ENCODE results near the gene BAD.

Gene BAD

DNA sequence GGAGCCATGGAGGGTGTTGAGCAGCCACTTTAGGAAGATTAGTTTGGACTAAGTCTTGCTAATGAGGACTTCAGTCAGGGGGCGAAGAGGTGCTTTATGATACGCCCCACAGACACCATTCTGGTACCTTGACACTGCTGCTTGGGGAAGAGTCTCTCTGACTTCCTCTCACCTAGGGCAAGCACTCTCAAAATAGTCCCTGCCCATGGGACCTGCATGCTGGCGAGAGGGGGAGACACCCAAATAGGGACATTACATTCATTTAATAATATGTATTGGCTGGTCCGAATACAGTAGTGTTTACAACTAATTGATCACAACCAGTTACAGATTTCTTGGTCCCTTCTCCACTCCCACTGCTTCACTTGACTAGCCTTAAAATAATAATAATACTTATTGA lies 11.3 kb upstream of the BAD start:
- DNase-seq, result no peak

DNA sequence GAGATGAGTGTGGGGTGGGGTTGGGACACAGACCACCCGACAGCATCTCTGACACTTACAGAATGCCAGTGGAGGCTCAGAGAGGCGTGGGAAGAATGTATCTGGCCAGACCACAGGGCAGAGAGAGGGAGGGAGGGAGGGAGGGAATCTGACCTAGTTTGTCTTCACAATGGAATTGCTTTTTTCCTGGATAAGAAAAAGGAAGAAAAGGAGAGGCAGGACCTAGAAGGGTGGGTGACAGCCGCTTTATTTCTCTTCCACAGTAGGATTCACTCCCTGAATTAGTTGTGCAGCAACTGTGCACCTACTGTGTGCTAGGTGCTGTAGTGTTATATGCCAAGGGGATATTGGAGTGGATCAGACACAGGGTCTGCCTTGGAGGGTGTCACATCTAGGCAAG lies 10.3 kb upstream of the BAD start:
- DNase-seq, result no peak

DNA sequence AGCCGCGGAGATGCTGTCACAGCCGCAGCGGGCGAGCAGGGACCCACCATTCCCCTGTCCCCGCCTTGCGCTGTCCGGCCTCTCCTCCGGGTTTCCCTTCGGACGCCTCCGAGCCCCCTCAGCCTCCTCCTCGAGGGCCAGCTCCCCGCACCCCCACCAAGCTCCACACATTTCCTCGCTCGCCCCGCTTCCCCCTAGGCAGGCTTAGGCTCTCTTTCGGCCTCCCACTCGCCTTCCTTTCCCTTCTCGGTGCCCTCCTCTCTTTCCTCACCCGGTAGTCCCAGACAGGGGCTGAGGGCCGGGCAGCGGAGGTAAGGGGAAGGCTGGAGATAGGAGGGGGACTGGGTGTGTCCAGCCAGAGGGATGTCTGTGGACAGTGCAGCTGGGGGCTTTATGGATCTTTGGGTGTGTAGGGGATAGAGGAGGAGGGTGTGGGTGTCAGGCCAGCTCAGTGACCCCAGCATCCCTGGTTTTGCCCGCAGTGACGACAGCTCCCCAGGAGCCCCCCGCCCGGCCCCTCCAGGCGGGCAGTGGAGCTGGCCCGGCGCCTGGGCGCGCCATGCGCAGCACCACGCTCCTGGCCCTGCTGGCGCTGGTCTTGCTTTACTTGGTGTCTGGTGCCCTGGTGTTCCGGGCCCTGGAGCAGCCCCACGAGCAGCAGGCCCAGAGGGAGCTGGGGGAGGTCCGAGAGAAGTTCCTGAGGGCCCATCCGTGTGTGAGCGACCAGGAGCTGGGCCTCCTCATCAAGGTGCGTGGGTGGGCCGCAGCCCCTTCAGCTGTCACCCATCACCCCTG lies 8.2 kb upstream of the BAD start:
- no peak for DNase-seq

DNA sequence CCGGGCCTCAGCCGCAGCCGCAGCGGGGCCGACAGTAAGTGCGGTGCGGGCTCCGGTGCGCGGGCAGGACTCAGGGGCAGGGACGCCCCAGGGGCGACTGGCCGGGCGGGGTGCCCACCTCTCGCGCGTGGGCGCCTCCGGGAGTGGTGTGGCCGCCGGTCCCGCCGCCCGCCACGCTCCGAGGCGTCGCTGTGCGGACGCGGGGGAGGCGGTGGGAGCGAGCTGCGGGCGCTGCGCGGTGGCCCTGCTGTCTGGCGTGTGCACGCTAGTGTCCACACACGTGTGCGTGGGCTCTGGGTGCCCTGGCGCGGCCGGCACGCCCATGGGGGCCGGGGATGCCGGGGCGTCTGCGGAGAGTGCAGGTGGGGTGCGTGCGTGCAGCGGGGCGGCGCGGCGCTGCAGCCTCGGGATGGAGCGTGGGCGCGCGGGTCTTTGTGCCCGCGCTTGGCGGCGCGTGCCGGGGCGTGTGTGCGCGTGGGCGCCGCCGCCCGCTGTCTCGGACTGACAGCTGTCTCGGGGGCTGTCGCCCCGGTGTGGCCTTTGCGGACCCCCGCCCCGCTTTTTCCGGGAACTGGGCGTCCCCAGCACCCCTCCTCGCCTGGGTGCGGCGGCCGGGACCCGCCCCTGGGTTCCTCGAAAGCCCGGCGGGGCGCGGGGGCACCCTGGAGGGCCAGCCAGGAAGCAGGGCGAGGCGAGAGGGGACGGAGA lies 7.4 kb upstream of the BAD start:
- DNase-seq, result no peak

DNA sequence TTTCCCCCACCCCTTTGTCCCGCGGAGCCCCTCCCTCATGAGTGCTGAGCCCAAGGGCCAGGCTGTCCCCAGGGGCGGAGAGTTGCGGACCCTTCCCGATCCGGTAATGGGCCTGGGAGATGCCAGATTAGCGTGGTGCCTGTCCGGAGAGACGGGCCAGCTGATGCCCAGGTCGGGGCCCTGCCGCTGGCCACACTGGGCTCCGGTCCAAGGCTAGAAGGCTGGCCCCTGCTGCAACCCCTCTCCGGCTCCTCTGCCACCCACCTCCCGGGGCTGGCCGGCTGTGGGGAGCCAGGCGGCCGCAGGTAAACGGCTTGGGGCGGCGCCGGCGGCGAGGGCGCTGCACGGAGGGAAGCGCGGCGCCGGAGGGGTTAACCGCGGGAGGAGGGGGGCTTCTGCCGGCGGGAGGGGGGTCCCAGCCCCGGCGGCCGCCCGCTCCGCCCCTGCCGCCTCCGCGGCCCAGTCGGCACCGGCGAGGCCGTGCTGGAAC lies 6.8 kb upstream of the BAD start, which contains the start of gene KCNK4:
Gene KCNK4 (plus strand): TSS at position 41 of the 490 bp plus-strand sequence. CDS start 1,717 bp downstream, outside the sequence.
- DNase-seq, result no peak

DNA sequence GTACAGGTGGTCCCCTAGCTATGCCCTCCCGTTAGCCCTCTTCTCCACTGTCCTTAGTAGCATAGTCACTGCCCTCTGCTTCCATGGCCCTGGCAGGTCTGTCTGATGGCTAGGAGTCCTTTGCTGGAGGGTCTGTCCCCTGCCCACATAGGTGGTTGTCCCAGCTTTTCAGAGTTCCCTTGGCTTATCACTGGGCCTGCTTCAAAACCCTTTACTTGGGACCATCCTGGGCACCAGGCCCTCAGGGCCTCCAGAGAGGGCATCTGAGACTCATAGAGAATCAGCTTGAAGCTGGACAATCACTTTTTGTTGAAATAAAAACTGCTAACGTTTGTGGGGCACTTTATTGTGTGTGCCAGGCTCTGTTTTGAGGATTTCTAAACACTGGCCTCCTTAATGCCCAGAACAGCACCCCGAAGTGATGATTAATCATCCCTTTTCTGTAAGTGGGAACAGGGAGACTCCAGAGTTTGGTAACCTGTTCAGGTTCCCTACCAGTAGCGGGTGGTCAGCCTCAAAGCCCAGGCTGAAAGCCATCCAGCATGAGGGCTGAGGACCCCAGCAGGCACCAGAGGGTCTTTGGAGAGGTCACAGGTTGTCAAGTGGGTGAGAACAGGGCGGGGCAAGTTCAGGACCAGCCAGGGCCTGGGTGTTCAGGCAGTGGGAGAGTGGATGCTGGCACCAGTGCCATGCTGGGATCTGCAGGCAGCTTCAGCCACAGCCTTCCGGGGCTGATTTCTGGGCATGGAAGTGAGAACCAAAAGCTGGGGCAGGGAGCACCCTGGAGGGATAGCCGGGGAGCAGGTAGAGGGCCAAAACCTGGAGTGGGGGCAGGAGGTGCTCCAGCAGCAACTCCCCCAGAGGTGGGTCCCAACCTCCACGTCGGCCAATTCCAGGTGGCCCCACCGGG lies 6.1 kb upstream of the BAD start:
- no peak for DNase-seq

DNA sequence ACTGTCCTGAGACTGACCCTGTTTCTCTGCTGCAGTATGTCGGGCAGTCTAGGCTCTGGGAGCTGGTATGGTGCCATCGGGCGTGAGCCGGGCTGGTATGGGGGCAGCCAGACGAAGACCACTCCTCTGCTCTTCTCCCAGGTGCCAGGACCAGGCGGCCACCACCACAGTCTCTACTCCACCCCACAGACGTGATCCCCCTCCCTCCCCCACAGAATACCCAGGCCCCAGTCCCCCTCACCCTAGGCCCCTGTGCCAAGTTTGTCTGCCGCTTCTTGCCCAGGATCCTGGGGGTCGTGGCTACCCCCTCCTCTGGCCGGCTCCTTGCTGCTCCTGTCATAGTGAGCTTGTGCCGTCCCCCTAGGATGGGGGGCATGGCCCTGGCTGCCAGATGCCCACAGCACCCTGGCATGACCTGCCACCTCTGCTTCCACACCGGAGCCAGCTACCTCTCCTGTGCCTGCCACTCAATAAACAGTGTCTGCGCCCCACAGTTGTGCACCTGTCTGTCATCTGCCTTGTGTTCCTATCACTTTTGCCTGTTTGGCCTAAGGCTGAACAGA lies 4.6 kb upstream of the BAD start:
- no peak for DNase-seq

DNA sequence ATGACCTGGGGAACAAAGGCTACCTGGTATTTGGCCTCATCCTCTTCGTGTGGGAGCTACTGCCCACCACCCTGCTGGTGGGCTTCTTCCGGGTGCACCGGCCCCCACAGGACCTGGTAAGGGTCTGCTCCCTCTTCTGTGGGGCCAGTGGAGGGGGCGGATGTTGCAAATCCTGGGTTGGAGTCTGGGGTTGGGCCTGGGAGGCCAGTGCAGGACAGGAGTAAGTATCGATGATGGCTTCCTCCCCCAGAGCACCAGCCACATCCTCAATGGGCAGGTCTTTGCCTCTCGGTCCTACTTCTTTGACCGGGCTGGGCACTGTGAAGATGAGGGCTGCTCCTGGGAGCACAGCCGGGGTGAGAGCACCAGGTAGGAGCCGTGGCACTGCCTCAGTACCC lies 3.9 kb upstream of the BAD start:
- DNase-seq, result no peak

DNA sequence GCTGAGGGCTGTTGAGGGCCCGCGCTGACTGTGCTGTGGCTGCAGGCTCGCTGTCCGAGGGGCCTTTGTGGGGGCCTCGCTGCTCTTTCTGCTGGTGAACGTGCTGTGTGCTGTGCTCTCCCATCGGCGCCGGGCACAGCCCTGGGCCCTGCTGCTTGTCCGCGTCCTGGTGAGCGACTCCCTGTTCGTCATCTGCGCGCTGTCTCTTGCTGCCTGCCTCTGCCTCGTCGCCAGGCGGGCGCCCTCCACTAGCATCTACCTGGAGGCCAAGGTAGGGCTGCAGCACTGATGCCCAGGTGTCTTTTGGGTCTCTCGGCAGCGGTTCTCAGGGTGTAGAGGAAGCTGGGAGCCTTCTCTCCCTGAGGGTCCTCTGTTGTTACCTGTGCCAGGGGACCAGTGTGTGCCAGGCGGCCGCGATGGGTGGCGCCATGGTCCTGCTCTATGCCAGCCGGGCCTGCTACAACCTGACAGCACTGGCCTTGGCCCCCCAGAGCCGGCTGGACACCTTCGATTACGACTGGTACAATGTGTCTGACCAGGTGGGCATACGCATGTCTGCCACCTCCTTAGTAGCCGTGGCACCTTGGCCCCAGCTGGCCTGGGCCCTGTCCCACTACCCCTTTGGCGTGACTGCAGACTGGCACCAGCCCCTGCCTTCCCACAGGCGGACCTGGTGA lies 3.3 kb upstream of the BAD start:
- no peak for DNase-seq

DNA sequence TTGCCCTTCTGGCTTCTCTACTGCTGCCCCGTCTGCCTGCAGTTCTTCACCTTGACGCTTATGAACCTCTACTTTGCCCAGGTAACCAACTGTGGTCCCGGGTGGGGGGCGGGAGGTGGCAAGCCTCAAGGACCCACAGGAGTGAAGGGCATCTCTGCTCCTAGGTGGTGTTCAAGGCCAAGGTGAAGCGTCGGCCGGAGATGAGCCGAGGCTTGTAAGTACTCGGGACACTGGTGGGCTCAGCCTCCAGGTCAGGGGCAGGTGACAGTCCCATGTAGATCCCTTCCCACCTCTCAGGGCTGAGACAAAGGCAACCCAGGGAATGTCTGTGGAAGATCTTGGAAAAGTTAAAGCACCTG lies 2.3 kb upstream of the BAD start:
- DNase-seq, result no peak

DNA sequence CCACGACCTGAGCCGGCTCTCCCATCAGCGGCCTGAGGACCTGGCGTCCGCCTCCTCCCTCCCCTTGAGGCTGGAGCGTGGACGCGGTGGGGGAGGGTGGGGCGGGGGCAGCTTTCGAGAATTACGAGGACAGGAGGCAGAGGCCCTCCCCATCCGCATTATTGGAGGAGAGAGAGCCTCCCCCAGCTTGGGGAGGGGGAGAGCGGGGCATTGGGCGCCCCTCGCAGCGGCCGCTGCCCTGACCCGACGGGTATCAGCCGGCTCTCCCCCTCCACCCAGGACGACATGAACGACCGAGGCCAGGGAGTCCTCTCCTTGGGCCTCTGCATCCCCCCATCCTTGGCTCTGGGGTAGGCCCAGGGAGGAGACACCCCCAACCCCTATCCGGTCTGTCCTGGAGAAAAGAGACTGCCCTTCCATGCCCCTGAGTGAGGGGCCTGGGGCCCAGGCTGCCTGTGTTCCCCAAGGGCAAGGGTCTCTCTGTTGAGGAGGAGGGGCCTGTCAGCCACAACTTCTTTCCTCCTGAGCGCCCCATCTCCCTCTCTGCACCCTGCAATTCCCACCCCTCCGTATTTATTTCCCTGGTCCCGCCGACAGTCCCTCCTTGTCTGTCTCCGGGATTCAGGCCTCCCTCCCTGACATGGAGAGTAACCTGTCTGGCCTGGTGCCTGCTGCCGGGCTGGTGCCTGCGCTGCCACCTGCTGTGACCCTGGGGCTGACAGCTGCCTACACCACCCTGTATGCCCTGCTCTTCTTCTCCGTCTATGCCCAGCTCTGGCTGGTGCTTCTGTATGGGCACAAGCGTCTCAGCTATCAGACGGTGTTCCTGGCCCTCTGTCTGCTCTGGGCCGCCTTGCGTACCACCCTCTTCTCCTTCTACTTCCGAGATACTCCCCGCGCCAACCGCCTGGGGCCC lies 1.7 kb upstream of the BAD start:
- no peak for DNase-seq

DNA sequence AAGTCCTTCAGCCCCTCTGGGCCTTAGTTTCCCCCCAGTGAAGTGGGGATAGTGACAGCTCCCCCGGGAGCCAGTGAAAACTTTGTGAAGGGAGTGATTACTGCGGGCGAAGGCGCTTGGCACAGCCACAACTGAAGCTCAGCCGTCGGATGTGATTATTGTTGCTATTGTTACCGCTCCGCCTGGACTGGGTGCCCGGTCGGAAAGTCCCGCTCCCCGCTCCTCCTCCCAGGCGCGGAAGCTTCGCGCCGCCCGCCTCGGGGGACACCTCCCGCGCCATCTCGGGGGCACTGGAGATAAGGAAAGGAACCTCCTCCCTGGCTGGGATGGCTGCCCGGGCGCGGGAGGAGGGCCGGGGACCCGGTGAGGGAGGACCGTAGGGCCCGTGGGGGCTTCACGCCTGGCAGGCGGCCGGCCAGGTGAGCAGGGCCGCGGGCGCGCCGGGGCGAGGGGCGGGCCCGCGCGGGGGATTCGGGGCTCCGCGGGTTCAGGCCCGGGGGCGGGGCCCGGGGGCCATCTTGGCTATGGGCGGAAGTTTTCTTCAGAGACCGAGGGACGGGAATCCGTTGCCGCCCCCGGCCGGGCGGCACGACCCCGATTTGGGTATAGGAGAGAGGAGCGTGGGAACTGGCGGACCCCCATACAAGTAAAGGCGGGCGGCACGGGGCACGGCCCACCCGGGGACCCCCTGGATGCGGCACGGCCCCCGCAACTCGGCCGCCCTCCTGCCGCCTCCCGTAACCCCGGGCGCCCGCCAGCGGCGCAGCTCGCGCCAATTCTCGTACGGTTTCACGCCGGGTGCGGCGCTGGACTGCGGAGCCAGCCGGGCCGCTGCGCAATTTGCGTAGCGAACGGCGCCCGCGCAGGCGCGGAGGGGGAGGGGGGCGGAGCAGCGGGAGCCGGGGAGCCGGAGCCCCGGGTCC lies 758 bp upstream of the BAD start, which contains the start of gene GPR137:
Gene GPR137 (plus strand): TSS at position 887 of the 923 bp plus-strand sequence. CDS start 677 bp downstream, outside the sequence.
- DNase-seq, result no peak

DNA sequence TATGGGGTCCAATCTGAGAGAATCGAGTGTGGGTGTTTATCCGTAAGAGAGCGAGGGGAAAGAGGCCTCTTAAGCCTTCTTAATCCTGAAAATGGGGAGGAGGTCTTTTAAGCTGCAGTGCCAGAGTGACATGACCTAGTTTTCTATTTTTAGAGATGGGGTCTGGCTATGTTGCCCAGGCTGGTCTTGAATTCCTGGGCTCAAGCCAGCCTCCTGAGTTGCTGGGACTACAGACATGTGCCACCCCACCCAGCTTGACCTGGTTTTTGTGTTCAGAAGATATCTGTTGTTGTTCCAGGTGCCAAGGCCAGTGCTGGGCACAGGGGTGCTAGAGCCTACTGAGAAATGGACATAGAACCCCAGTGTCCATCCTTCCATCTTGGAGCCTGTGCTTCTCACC lies 1.4 kb downstream of the BAD start:
- DNase-seq, result no peak

DNA sequence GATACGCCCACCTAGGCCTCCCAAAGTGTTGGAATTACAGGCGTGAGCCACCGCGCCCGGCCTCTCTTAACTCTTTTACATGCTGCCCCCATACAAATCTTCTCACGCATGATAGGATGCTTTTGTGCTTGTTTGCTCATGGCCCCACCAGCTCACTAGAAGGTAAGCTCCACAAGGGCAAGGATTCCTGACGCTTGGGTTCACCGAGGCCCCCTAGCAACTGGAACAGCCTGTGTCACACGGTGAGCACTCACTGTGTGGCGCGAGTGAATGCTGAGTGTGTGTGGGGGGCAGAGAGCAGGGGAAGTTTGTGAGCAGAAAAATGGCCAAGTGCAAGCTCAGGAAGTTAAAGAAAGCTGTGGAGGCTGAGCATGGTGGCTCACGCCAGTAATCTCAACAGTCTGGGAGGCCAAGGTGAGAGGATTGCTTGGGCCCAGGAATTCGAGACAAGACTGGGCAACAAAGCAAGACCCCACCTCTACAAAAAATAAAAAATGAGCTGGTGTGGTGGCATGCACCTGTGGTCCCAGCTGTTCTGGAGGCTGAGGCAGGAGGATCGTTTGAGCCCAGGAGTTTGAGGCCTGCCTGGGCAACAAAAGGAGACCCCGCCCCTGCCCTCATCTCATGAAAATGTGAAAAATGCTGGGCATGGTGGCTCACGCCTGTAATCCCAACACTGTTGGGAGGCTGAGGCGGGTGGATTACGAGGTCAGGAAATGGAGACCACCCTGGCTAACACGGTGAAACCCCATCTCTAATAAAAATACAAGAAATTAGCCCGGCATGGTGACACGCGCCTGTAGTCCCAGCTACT lies 2.3 kb downstream of the BAD start:
- no peak for DNase-seq

DNA sequence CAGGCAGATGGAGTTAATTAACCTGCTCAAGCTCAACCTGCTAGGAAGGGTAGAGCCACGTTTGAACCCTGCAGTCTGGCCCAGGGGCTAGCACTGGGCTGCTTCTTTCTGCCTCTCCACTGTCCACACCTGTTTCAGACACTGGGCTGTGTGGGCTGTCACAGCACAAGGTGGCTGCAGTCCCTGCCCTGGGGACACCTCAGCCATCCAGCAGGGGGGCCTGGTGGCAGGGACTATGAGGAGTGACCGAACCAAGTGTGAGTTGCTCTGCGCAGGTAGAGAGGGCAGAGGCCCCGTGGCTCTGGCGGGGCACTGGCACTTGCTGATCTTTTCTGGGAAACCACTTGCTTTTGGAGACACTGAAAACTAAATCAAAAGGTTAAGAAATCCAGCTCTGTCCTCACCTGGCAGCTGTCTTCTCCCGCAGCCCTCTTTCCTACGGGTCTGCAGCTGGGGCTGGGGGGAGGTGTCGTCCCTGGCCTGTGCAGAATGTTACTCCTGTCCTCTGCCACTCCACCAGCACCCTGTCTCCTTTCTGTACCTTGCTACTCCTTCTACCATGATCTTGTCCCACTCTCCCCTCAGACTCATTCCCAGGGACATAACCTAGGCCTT lies 5.8 kb downstream of the BAD start:
- no peak for DNase-seq

DNA sequence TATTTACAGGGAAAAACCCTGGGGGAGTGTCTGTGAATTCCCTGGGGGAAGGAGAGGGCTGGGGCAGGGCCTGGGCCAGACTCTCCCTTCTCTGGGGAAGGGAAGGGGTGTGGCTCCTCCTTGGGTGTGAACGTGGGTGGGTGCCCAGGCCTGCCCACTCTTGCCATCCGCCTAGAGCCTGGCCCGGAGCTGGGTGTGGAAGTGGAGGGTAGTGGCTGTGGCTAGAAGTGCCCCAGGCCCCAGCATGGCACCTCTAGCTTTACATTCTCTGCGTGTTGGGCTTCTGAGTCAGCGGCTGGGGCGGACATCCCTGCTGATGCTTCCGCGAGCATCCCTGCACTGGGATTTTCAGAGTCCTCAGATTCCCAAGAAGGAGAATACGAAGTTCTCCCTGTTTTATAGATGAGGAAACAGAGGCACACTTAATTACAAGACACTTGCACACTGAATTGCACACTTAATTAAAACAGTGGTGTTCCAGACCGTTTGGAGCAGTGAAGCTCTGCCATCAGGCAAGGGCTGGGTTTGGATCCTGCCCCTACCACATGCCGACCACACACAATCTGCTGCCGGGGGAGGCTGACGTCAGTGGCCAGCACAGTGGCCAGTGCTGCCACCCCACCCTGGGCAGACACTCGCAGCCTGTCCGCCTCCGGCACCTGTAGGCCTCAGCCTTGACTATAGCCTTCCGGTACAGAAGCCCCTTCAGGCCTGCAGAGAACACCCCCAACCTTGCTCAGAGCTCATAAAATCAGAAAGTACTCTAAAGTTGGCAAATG lies 7.6 kb downstream of the BAD start:
- no peak for DNase-seq

DNA sequence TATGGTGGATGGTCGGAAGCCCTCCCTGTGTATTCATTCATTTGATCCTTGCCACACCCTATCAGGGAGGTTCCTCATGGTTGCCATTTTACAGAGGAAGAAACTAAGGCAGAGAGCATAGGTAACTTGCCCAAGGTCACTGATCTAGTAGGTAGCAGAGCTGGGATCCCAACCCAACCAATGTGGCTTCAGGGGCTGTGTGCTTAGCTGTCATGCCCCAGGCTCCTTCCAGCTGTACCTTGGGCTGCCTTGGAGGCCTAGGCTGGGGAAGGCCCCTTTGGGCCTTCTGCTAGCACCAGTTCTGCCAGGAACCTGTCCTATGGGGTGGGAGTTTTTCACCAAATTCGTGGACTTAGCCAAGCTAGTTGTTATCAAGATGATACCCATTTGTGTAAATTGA lies 8.6 kb downstream of the BAD start:
- DNase-seq, result no peak

Data from SIG-M5 (cell line).